GM18511 (cell line): ENCODE data around the gene CDC23.
"Not testable (repeated sequence)": the region's sequence is repeated elsewhere in the genome, so short reads cannot be mapped to it uniquely, and the experiment has no call there.

ENCODE experiments used
- ATAC-seq: cut with Tn5 transposase; IDR thresholded peaks from one replicate; pipeline ENCODE4 v1.9.1; 2021; ENCODE audit warnings: mild to moderate bottlenecking, moderate library complexity; ENCODE audit not compliant: unreplicated experiment

Gene CDC23

GRCh38 chr5:138148811-138149210 lies 64.3 kb downstream of the CDC23 start:
- ATAC-seq, result no peak

- ATAC-seq, result not testable (repeated sequence)
Measured at GRCh38 chr5:138143578-138143977, 69.5 kb downstream of the CDC23 start.

GRCh38 chr5:138141734-138142133 lies 71.4 kb downstream of the CDC23 start:
- ATAC-seq, result no peak

- no peak for ATAC-seq
Measured at GRCh38 chr5:138140268-138140667, 72.9 kb downstream of the CDC23 start.

GRCh38 chr5:138139781-138140090 lies 73.4 kb downstream of the CDC23 start:
- ATAC-seq, result no peak

GRCh38 chr5:138138949-138139780 lies 74.0 kb downstream of the CDC23 start, which contains the start of gene NME5:
NME5 (minus strand) TSS chr5:138139428; CDS start chr5:138138780, 648 bp downstream.
- ATAC-seq, result no peak
